HCT116 (cell line): ENCODE measurements around the gene ROCK2. TPM values are rescaled to one million over a fixed set of nuclear protein-coding genes. Genes with fewer than 3 reads are reported as not detected.

ENCODE experiments used
- ATAC-seq: fragments of 200-7000 bp; cut with Tn5 transposase; 2 replicates; pipeline ENCODE4 v1.9.1; 2020; ENCODE audit warnings: mild to moderate bottlenecking, moderate library complexity
- BruUV-seq: library from RNA; stranded (reverse); fragments of 400-500 nt; replicated peaks from 2 replicates; lab custom pipeline; 2021; lab: Mats Ljungman, UMichigan
- CTCF ChIA-PET: fragments of 300-600 bp; sonication (Branson Sonifier 250); formaldehyde crosslinking; loops from one replicate; lab custom pipeline; 2021; ENCODE audit warnings: antibody characterized with exemption; lab: Charles Lee
- POLR2A ChIA-PET: fragments of 300-600, 350-600 bp; sonication (Branson Sonifier 250); formaldehyde crosslinking; loops from one replicate; lab custom pipeline; 2021; ENCODE audit warnings: antibody characterized with exemption; lab: Charles Lee
- RAD21 ChIA-PET, 2 experiments: fragments of 300-600 bp; sonication (Branson Sonifier 250); formaldehyde crosslinking; loops; one replicate each; lab custom pipeline; 2023; ENCODE audit warnings: low total read pairs in 2 of 2; ENCODE audit not compliant: uncharacterized antibody in 2 of 2, unreplicated experiment in 2 of 2, low non-redundant PET in 1 of 2; lab: Charles Lee
- DNase-seq: peaks from one replicate; pipeline ENCODE4 v3.0.0-alpha.2; 2010; ENCODE audit warnings: low read depth, low spot score
- H2AFZ ChIP-seq: fragments of 200-600 bp; shearing (Covaris generic), sonication (generic); 2 replicates; pipeline ENCODE4 v1.6.1; 2017; ENCODE audit warnings: low read depth, mixed run types, mixed read lengths, antibody characterized with exemption, low read length; ENCODE audit not compliant: poor library complexity, severe bottlenecking
- H3K27ac ChIP-seq: 2 replicates; pipeline ENCODE4 v1.5.1; 2012; ENCODE audit warnings: low read depth, low read length
- H3K27me3 ChIP-seq: fragments of 200-600 bp; sonication (generic); 2 replicates; pipeline ENCODE4 v1.6.1; 2016; ENCODE audit warnings: mixed run types, low read length, mixed read lengths; ENCODE audit not compliant: insufficient read depth
- H3K36me3 ChIP-seq, 2 experiments: fragments of 200-500 bp in 1 of 2; fragments of 200-600 bp in 1 of 2; sonication (Bioruptor generic) in 1 of 2; sonication (generic) in 1 of 2; 2 replicates each; pipeline versions ENCODE4 v1.5.1 to v1.6.1; 2014 to 2016; ENCODE audit warnings: low read length in 2 of 2, inconsistent platforms in 1 of 2, mixed read lengths in 1 of 2, mixed run types in 1 of 2; ENCODE audit not compliant: insufficient read depth in 2 of 2, control insufficient read depth in 1 of 2
- H3K4me1 ChIP-seq, 2 experiments: fragments of 200-600 bp in 1 of 2; sonication (generic) in 1 of 2; 2 replicates each; pipeline versions ENCODE4 v1.5.1 to v1.6.1; 2012 to 2017; ENCODE audit warnings: low read length in 2 of 2, inconsistent platforms in 1 of 2, mild to moderate bottlenecking in 1 of 2, mixed read lengths in 1 of 2, mixed run types in 1 of 2, moderate library complexity in 1 of 2; ENCODE audit not compliant: insufficient read depth in 2 of 2, control insufficient read depth in 1 of 2
- H3K4me2 ChIP-seq: fragments of 200-600 bp; sonication (generic); 2 replicates; pipeline ENCODE4 v1.6.1; 2017; ENCODE audit warnings: mixed run types, low read length, mixed read lengths
- H3K4me3 ChIP-seq, 2 experiments: fragments of 200-600 bp in 1 of 2; sonication (generic) in 1 of 2; replicated peaks in 1 of 2; 2 replicates each; pipeline ENCODE4 v1.5.1; 2011 to 2016; ENCODE audit warnings: low read length in 2 of 2, control low read depth in 1 of 2, low read depth in 1 of 2, mild to moderate bottlenecking in 1 of 2, mixed read lengths in 1 of 2, mixed run types in 1 of 2
- H3K79me2 ChIP-seq: fragments of 200-600 bp; sonication (generic); 2 replicates; pipeline ENCODE4 v1.6.1; 2017; ENCODE audit warnings: mild to moderate bottlenecking, mixed run types, low read length, moderate library complexity, mixed read lengths; ENCODE audit not compliant: insufficient read depth
- H3K9ac ChIP-seq: fragments of 200-600 bp; sonication (generic); 2 replicates; pipeline ENCODE4 v1.6.1; 2016; ENCODE audit warnings: low read length, mixed read lengths
- H3K9me2 ChIP-seq: fragments of 200-600 bp; sonication (generic), shearing (Covaris generic); 2 replicates; pipeline ENCODE4 v1.6.1; 2017; ENCODE audit warnings: mixed run types, mild to moderate bottlenecking, moderate library complexity; ENCODE audit not compliant: insufficient read depth
- H3K9me3 ChIP-seq, 2 experiments: fragments of 200-500 bp in 1 of 2; fragments of 200-600 bp in 1 of 2; sonication (Bioruptor generic) in 1 of 2; sonication (generic) in 1 of 2; 2 replicates each; pipeline ENCODE4 v1.6.1; 2014 to 2017; ENCODE audit warnings: low read length in 2 of 2, mixed read lengths in 2 of 2, inconsistent platforms in 1 of 2, low read depth in 1 of 2, mild to moderate bottlenecking in 1 of 2, mixed run types in 1 of 2, moderate library complexity in 1 of 2; ENCODE audit not compliant: control insufficient read depth in 1 of 2, insufficient read depth in 1 of 2
- H4K20me1 ChIP-seq: fragments of 200-600 bp; sonication (generic), shearing (Covaris generic); 2 replicates; pipeline ENCODE4 v1.6.1; 2017; ENCODE audit warnings: mixed run types, mild to moderate bottlenecking, moderate library complexity; ENCODE audit not compliant: insufficient read depth
- CBX3 ChIP-seq: IDR thresholded peaks from 2 replicates; pipeline ENCODE4 v1.6.1; 2012; ENCODE audit warnings: low read depth
- EGR1 ChIP-seq: IDR thresholded peaks from 2 replicates; pipeline ENCODE4 v1.6.1; 2012; ENCODE audit warnings: low read depth
- ELF1 ChIP-seq: IDR thresholded peaks from 2 replicates; pipeline ENCODE4 v1.6.1; 2012; ENCODE audit warnings: low read depth, borderline replicate concordance
- EZH2phosphoT487 ChIP-seq: fragments of 200-600 bp; IDR thresholded peaks from 2 replicates; pipeline ENCODE4 v1.6.1; 2018; ENCODE audit warnings: antibody characterized with exemption, borderline replicate concordance
- FOSL1 ChIP-seq: IDR thresholded peaks from 2 replicates; pipeline ENCODE4 v1.6.1; 2012; ENCODE audit warnings: low read depth
- POLR2A ChIP-seq: IDR thresholded peaks from 2 replicates; pipeline ENCODE4 v1.7.0; 2011; ENCODE audit warnings: borderline replicate concordance; ENCODE audit not compliant: insufficient read depth, insufficient read length; ENCODE audit errors: extremely low read depth
- POLR2AphosphoS5 ChIP-seq: IDR thresholded peaks from 2 replicates; pipeline ENCODE4 v1.6.1; 2011; ENCODE audit warnings: mild to moderate bottlenecking, low read depth, low read length, moderate library complexity
- SRF ChIP-seq: IDR thresholded peaks from 2 replicates; pipeline ENCODE4 v1.6.1; 2012; ENCODE audit warnings: low read depth
- TCF7L2 ChIP-seq: IDR thresholded peaks from 2 replicates; pipeline ENCODE4 v1.7.0; 2011; ENCODE audit warnings: borderline replicate concordance, inconsistent platforms; ENCODE audit not compliant: insufficient read depth, insufficient read length; ENCODE audit errors: extremely low read depth
- YY1 ChIP-seq: IDR thresholded peaks from 2 replicates; pipeline ENCODE4 v1.6.1; 2011; ENCODE audit warnings: low read length, low read depth, moderate library complexity, mild to moderate bottlenecking; ENCODE audit not compliant: insufficient replicate concordance; ENCODE audit errors: extremely low read depth
- ZBTB33 ChIP-seq: IDR thresholded peaks from 2 replicates; pipeline ENCODE4 v1.6.1; 2011; ENCODE audit warnings: mild to moderate bottlenecking, low read length, moderate library complexity; ENCODE audit not compliant: insufficient replicate concordance; ENCODE audit errors: extremely low read depth
- ZNF274 ChIP-seq: fragments of 200-500 bp; sonication (Bioruptor generic); IDR thresholded peaks from 2 replicates; pipeline ENCODE4 v1.6.1; 2014; ENCODE audit warnings: mild to moderate bottlenecking, low read depth, low read length, inconsistent platforms
- intact Hi-C: fragments of 100-400 bp; cut with micrococcal nuclease; formaldehyde crosslinking; loops from 2 replicates; pipeline ENCODE4 v1.10.0; 2022
- total RNA-seq: library from RNA; stranded (reverse); gene quantifications from one replicate; pipeline ENCODE4 v1.2.1, GENCODE V29; 2021; ENCODE audit not compliant: unreplicated experiment
- TF ChIP-seq, protein P1 (sequence below): IDR thresholded peaks from 2 replicates; pipeline ENCODE4 v1.6.1; 2012; ENCODE audit warnings: low read depth

Gene ROCK2
- total RNA-seq, 1 experiment from 2014 or later, result 48.0 TPM

DNA sequence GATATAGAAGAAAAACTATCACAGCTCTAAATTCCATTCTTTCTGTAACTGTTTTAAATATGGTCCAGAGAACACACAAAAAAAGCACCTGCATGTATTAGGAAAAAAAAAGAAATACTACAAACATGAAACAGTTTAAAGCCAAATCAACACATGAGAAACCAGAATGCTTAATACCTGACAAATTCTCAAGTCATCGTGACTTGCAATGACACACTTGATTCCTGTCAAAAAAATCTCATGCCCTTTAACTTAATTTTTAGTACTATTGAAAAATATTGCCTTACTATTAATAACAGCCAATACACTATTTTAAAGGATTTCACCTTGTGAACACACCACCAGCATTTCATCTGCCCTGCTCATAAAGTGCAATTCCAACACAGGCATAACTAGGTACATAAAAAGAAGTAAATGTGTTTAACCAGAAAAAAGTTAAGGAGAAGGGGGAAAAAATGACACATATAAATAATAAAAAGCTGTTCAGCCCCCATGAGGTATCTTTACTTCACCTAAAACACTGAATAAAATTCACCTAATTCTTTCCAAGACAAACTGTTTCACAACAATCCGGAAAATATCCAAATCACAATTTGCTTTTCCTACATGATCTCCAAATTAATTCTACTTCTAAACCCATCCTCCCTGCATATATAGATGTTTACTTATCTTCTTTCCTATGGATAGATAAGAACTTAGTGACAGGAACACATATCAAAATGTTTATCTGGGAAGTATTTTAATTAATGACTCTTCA, 10.8 kb downstream of the ROCK2 start:
- Histone ChIP-seq H3K4me2 (no peak overlapping the region), H3K9me2 (no peaks in the 10 kb centered on the region), H3K4me1 (peaks cover 0 to 7% of the 10 kb centered on the region in 2 experiments; a peak in 1 of 4 replicates), H3K79me2 (peaks cover 94% of the 10 kb centered on the region), H3K27ac (no peak overlapping the region), H3K36me3 (no peaks in the 10 kb centered on the region), H4K20me1 (peaks cover 15% of the 10 kb centered on the region; the same call in 1 of the 2 replicates), H3K27me3 (no peaks in the 10 kb centered on the region), H3K9me3 (no peaks in the 10 kb centered on the region), H3K4me3 (no peak overlapping the region), H2AFZ (no peak overlapping the region), H3K9ac (no peak overlapping the region)
- ATAC-seq (no peak), DNase-seq (no peak)
- no peak for TF ChIP-seq POLR2AphosphoS5
- no peak for TF ChIP-seq TCF7L2
- no peak for TF ChIP-seq EGR1
- TF ChIP-seq, protein P1, sequence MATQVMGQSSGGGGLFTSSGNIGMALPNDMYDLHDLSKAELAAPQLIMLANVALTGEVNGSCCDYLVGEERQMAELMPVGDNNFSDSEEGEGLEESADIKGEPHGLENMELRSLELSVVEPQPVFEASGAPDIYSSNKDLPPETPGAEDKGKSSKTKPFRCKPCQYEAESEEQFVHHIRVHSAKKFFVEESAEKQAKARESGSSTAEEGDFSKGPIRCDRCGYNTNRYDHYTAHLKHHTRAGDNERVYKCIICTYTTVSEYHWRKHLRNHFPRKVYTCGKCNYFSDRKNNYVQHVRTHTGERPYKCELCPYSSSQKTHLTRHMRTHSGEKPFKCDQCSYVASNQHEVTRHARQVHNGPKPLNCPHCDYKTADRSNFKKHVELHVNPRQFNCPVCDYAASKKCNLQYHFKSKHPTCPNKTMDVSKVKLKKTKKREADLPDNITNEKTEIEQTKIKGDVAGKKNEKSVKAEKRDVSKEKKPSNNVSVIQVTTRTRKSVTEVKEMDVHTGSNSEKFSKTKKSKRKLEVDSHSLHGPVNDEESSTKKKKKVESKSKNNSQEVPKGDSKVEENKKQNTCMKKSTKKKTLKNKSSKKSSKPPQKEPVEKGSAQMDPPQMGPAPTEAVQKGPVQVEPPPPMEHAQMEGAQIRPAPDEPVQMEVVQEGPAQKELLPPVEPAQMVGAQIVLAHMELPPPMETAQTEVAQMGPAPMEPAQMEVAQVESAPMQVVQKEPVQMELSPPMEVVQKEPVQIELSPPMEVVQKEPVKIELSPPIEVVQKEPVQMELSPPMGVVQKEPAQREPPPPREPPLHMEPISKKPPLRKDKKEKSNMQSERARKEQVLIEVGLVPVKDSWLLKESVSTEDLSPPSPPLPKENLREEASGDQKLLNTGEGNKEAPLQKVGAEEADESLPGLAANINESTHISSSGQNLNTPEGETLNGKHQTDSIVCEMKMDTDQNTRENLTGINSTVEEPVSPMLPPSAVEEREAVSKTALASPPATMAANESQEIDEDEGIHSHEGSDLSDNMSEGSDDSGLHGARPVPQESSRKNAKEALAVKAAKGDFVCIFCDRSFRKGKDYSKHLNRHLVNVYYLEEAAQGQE, result no peak
- TF ChIP-seq ELF1, result no peak
- no peak for TF ChIP-seq POLR2A
- TF ChIP-seq FOSL1, result no peak
- TF ChIP-seq CBX3, result no peak
- no peak for TF ChIP-seq EZH2phosphoT487
- TF ChIP-seq ZBTB33, result no peak
- TF ChIP-seq ZNF274, result no peak
- TF ChIP-seq YY1, result no peak
- TF ChIP-seq SRF, result no peak
- CTCF ChIA-PET, result no interaction called here
- POLR2A ChIA-PET, result no interaction called here
- intact Hi-C loops, result loop anchor here (5.0 kb wide), 1 partner anchor 41 kb away; no protein-coding TSS in a partner anchor
- BruUV-seq, result no TSS peak
- RAD21 ChIA-PET, result no interaction called here
